Endothelial cell of umbilical vein (primary cell): ENCODE results near the gene CCIN. TPM values are rescaled to one million over a fixed set of nuclear protein-coding genes. Genes with fewer than 3 reads are reported as not detected.

Source experiments
- BruUV-seq: library from RNA; stranded (reverse); fragments of 400-500 nt; replicated peaks from 2 replicates; lab custom pipeline; 2021; lab: Mats Ljungman, UMichigan
- CTCF ChIA-PET: fragments of 300-600, 350-600 bp; sonication (Branson Sonifier 250); formaldehyde crosslinking; loops from one replicate; lab custom pipeline; 2021; ENCODE audit warnings: antibody characterized with exemption, inconsistent platforms; lab: Charles Lee
- POLR2A ChIA-PET: fragments of 300-600, 350-600 bp; sonication (Branson Sonifier 250); formaldehyde crosslinking; loops from one replicate; lab custom pipeline; 2021; ENCODE audit warnings: antibody characterized with exemption, inconsistent platforms; lab: Charles Lee
- DNase-seq: peaks from one replicate; pipeline ENCODE4 v3.0.0-alpha.2; 2011; ENCODE audit warnings: low read depth, low spot score
- FAIRE-seq: peaks from 2 replicates; lab custom pipeline; 2011; peaks lifted over from hg19 to GRCh38; lab: Jason Lieb, UNC
- H2AFZ ChIP-seq: 2 replicates; pipeline ENCODE4 v1.6.0; 2012; ENCODE audit warnings: low read depth, low read length, control low read depth, inconsistent platforms
- H3K27ac ChIP-seq: 2 replicates; pipeline ENCODE4 v1.5.1; 2011; ENCODE audit warnings: low read depth, mild to moderate bottlenecking, control low read depth, low read length, moderate library complexity; ENCODE audit not compliant: insufficient read depth
- H3K27me3 ChIP-seq, 2 experiments: 2 replicates each; pipeline versions ENCODE4 v1.6.0 to v1.6.1; 2011; ENCODE audit warnings: low read length in 2 of 2, mixed read lengths in 1 of 2; ENCODE audit not compliant: control insufficient read depth in 2 of 2, insufficient read depth in 2 of 2
- H3K36me3 ChIP-seq, 2 experiments: 2 replicates in 1 of 2; 3 replicates in 1 of 2; pipeline ENCODE4 v1.5.1; 2011; ENCODE audit warnings: low read length in 2 of 2, mild to moderate bottlenecking in 1 of 2, moderate library complexity in 1 of 2; ENCODE audit not compliant: control insufficient read depth in 2 of 2, insufficient read depth in 2 of 2; ENCODE audit errors: extremely low read depth in 1 of 2
- H3K4me1 ChIP-seq: 3 replicates; pipeline ENCODE4 v1.5.1; 2011; ENCODE audit warnings: mild to moderate bottlenecking, low read length; ENCODE audit not compliant: control insufficient read depth, insufficient read depth; ENCODE audit errors: extremely low read depth
- H3K4me2 ChIP-seq: 2 replicates; pipeline ENCODE4 v1.6.1; 2011; ENCODE audit warnings: low read length, control low read depth, mixed read lengths; ENCODE audit not compliant: insufficient read depth
- H3K4me3 ChIP-seq, 3 experiments: fragments of 200-600 bp in 1 of 3; sonication (generic), shearing (Covaris generic) in 1 of 3; replicated peaks in 1 of 3; 2 replicates each; pipeline ENCODE4 v1.5.1; 2011 to 2016; ENCODE audit warnings: control low read depth in 3 of 3, low read length in 3 of 3, mild to moderate bottlenecking in 2 of 3, inconsistent platforms in 1 of 3, low read depth in 1 of 3, moderate library complexity in 1 of 3; ENCODE audit not compliant: insufficient read depth in 1 of 3
- H3K79me2 ChIP-seq: 2 replicates; pipeline ENCODE4 v1.6.0; 2012; ENCODE audit warnings: low read length, inconsistent platforms; ENCODE audit not compliant: control insufficient read depth, insufficient read depth
- H3K9ac ChIP-seq: replicated peaks from 2 replicates; pipeline ENCODE3; 2011; ENCODE audit warnings: low read length, control low read depth; ENCODE audit not compliant: insufficient read depth; ENCODE audit errors: extremely low read depth
- H3K9me1 ChIP-seq: replicated peaks from 3 replicates; pipeline ENCODE4 v1.6.0; 2011; ENCODE audit warnings: mild to moderate bottlenecking, low read length; ENCODE audit not compliant: control insufficient read depth, insufficient read depth; ENCODE audit errors: extremely low read depth
- H3K9me3 ChIP-seq: replicated peaks from 2 replicates; pipeline ENCODE4 v1.5.1; 2012; ENCODE audit warnings: low read length, inconsistent platforms; ENCODE audit not compliant: control insufficient read depth, insufficient read depth
- H4K20me1 ChIP-seq: replicated peaks from 2 replicates; pipeline ENCODE3; 2011; ENCODE audit warnings: mild to moderate bottlenecking, low read length; ENCODE audit not compliant: control insufficient read depth, insufficient read depth; ENCODE audit errors: extremely low read depth
- EZH2 ChIP-seq: IDR thresholded peaks from 2 replicates; pipeline ENCODE4 v1.6.1; 2012; ENCODE audit warnings: borderline replicate concordance, low read depth, mild to moderate bottlenecking, moderate library complexity, low read length, inconsistent platforms; ENCODE audit not compliant: severe bottlenecking
- FOS ChIP-seq: IDR thresholded peaks from 2 replicates; pipeline ENCODE4 v1.6.1; 2011; ENCODE audit warnings: mild to moderate bottlenecking, low read length, moderate library complexity, borderline replicate concordance; ENCODE audit not compliant: insufficient read depth
- GATA2 ChIP-seq: IDR thresholded peaks from 2 replicates; pipeline ENCODE4 v1.7.0; 2011; ENCODE audit warnings: low read depth, mild to moderate bottlenecking, moderate library complexity, mixed read lengths, low read length; ENCODE audit not compliant: insufficient read length, insufficient read depth
- JUN ChIP-seq: IDR thresholded peaks from 2 replicates; pipeline ENCODE4 v1.6.1; 2011; ENCODE audit warnings: borderline replicate concordance, low read depth; ENCODE audit not compliant: insufficient read length, insufficient read depth
- MYC ChIP-seq: IDR thresholded peaks from one replicate; pipeline ENCODE4 v1.6.1; 2011; ENCODE audit warnings: mild to moderate bottlenecking, low read depth, low read length
- POLR2A ChIP-seq: IDR thresholded peaks from 2 replicates; pipeline ENCODE4 v1.6.1; 2012; ENCODE audit warnings: low read depth, mild to moderate bottlenecking, control low read depth, low read length
- POLR2AphosphoS5 ChIP-seq: IDR thresholded peaks from 2 replicates; pipeline ENCODE4 v1.6.1; 2012; ENCODE audit warnings: low read depth, mild to moderate bottlenecking, control low read depth, low read length, moderate library complexity; ENCODE audit not compliant: insufficient read depth
- dilution Hi-C: fragments of 300-500 bp; cut with MboI; formaldehyde crosslinking; loops from one replicate; pipeline ENCODE4 v1.15.0; 2019; ENCODE audit warnings: low sequenced_read_pairs; ENCODE audit not compliant: extremely low pct_ligation_motif_present
- intact Hi-C: fragments of 100-400 bp; cut with micrococcal nuclease; formaldehyde crosslinking; loops from one replicate; pipeline ENCODE4 v1.10.0; 2022
- polyA plus RNA-seq, 4 experiments: library from polyadenylated mRNA; depleted of rRNA in 3 of 4; stranded (reverse) in 3 of 4; unstranded in 1 of 4; fragments of >200 nt; gene quantifications; 2 replicates each; pipeline versions ENCODE4 v1.2.1 to v1.2.3, GENCODE V29; 2011 to 2012; ENCODE audit warnings: missing spikeins in 1 of 4
- total RNA-seq: library from RNA; stranded (reverse); gene quantifications from 2 replicates; pipeline ENCODE4 v1.2.3, GENCODE V29; 2021
- TF ChIP-seq, protein P1 (sequence below), 2 donors: IDR thresholded peaks; 1 replicate in 1 of 2; 2 replicates in 1 of 2; pipeline ENCODE4 v1.5.1; 2011; ENCODE audit warnings: low read length in 2 of 2, mild to moderate bottlenecking in 2 of 2, moderate library complexity in 2 of 2, control low read depth in 1 of 2, inconsistent platforms in 1 of 2, low read depth in 1 of 2; ENCODE audit not compliant: insufficient read depth in 1 of 2; ENCODE audit errors: extremely low read depth in 1 of 2
- TF ChIP-seq, protein P2 (sequence below): IDR thresholded peaks from 2 replicates; pipeline ENCODE4 v1.6.1; 2011; ENCODE audit not compliant: insufficient read depth, insufficient read length

CCIN gene
- total and polyA plus RNA-seq, 2 donors (not counting 3 experiments of a cell fraction or from before 2014, with no cell fraction given) = 0.22 to 1.2 TPM

- dilution Hi-C loops = no loop called here
- no peak overlapping the region for H3K4me3 ChIP-seq
- no peak for FAIRE-seq
- H3K4me1 ChIP-seq = peaks cover 6% of the 10 kb centered on the region
- no peak overlapping the region for H3K4me2 ChIP-seq
- H3K79me2 ChIP-seq = peaks cover 20% of the 10 kb centered on the region
- CTCF ChIA-PET = interaction anchor here (1.3 kb wide), 1 partner anchor 13 kb away, joined by 4 read pairs; no protein-coding TSS in a partner anchor
- H3K36me3 ChIP-seq = peaks cover 28 to 35% of the 10 kb centered on the region in 2 experiments
- H3K9me3 ChIP-seq = no peaks in the 10 kb centered on the region
- POLR2A ChIA-PET = no interaction called here
- no peaks in the 10 kb centered on the region for H3K27me3 ChIP-seq
- no peak for DNase-seq
- H4K20me1 ChIP-seq = no peaks in the 10 kb centered on the region
- no peak overlapping the region for H2AFZ ChIP-seq
- H3K9ac ChIP-seq = no peak overlapping the region
- no TSS peak for BruUV-seq
- H3K27ac ChIP-seq = no peak overlapping the region
- no peak for TF ChIP-seq POLR2AphosphoS5
- TF ChIP-seq, protein P1, sequence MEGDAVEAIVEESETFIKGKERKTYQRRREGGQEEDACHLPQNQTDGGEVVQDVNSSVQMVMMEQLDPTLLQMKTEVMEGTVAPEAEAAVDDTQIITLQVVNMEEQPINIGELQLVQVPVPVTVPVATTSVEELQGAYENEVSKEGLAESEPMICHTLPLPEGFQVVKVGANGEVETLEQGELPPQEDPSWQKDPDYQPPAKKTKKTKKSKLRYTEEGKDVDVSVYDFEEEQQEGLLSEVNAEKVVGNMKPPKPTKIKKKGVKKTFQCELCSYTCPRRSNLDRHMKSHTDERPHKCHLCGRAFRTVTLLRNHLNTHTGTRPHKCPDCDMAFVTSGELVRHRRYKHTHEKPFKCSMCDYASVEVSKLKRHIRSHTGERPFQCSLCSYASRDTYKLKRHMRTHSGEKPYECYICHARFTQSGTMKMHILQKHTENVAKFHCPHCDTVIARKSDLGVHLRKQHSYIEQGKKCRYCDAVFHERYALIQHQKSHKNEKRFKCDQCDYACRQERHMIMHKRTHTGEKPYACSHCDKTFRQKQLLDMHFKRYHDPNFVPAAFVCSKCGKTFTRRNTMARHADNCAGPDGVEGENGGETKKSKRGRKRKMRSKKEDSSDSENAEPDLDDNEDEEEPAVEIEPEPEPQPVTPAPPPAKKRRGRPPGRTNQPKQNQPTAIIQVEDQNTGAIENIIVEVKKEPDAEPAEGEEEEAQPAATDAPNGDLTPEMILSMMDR (IDR thresholded peaks at IDR 0.05; ENCODE audit: extremely low read depth in 1 of 2, insufficient read depth in 1 of 2, low read depth in 1 of 2, low read length in 2 of 2) = no peak
- no peak for TF ChIP-seq POLR2A
- no peak for TF ChIP-seq JUN
- TF ChIP-seq, protein P2, sequence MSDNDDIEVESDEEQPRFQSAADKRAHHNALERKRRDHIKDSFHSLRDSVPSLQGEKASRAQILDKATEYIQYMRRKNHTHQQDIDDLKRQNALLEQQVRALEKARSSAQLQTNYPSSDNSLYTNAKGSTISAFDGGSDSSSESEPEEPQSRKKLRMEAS = no peak
- no peak for TF ChIP-seq GATA2
- TF ChIP-seq MYC = no peak
- TF ChIP-seq FOS = no peak
- TF ChIP-seq EZH2 = no peak
- intact Hi-C loops = no loop called here
- H3K9me1 ChIP-seq = no peaks in the 10 kb centered on the region
These were observed 48.2 kb downstream of the CCIN start for GRCh38 chr9:36217256-36217968.
